ENCODE results near the gene WWOX.

WWOX gene

GRCh38 chr16:79062821-79063220, 963.4 kb downstream of the WWOX start:
- no peak for DNase-seq

- DNase-seq, result no peak
Observed at GRCh38 chr16:79064256-79064972, 965.0 kb downstream of the WWOX start.

GRCh38 chr16:79066561-79066960, 967.1 kb downstream of the WWOX start:
- no peak for DNase-seq

DNA sequence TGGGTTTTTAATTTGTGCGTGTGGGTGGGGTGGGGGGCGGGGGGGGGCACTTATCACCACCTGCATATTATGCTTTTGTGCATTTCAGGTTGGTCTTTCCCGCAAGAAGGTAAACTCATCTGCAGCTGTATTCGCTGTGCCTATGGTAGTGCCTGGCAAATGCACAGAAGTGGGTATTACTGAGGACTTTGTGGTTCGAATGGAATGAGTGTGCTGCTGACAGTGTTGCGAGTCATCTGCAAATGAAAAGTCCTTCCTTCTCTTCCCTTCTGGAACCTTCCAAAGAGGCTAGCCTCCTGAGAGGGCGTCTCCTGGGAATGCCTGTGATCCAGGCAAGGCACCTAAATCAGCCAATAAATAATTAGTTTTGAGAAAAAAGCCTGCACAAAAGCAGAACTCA, 968.1 kb downstream of the WWOX start:
- DNase-seq, result peak; percentile 30

GRCh38 chr16:79069121-79069520, 969.7 kb downstream of the WWOX start:
- DNase-seq, result no peak

- no peak for DNase-seq
Observed at GRCh38 chr16:79069633-79070032, 970.2 kb downstream of the WWOX start.

DNA sequence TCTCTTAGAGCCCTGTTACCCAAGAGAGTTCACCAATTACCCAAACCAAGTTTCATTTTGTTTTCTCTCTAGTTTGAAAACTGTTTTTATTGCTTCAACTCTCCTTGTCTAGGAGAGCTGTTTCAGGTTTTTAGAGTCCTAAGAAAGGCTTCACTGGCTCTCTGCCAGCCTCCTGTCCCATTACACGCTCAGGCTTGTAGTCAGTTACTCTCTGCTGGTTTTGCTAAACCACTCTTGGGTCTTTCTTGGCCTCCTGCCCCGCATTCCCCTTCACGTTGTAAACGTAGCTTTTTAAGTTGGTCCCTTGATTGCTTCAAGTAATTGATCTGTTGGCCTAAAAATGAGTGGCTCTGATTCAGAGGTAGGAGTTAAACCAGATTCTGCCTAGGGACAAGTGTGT, 972.0 kb downstream of the WWOX start:
- DNase-seq, result no peak

GRCh38 chr16:79072517-79072916, 973.1 kb downstream of the WWOX start:
- no peak for DNase-seq

- DNase-seq, result no peak
Observed at GRCh38 chr16:79073566-79073965, 974.1 kb downstream of the WWOX start.

DNA sequence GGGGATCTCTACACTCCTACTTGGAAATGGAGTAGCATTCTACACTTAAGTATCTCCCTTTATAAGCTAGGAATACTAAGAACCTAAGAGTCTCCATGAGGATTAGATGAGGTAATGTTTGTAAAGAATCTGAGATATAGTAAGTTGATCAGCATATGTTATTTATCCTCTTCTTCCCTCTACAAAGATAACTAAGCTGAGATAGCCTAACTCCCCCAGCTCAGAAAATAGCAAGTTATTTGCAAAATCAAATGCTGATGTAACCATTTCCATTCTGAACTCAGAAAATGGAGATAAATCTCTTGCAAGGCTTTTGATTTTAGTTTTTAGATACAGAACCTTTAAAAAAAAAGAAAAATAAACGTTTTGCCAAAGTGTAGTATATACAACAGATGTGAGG, 975.1 kb downstream of the WWOX start:
- no peak for DNase-seq

- no peak for DNase-seq
Observed at GRCh38 chr16:79074951-79075350, 975.5 kb downstream of the WWOX start.

DNA sequence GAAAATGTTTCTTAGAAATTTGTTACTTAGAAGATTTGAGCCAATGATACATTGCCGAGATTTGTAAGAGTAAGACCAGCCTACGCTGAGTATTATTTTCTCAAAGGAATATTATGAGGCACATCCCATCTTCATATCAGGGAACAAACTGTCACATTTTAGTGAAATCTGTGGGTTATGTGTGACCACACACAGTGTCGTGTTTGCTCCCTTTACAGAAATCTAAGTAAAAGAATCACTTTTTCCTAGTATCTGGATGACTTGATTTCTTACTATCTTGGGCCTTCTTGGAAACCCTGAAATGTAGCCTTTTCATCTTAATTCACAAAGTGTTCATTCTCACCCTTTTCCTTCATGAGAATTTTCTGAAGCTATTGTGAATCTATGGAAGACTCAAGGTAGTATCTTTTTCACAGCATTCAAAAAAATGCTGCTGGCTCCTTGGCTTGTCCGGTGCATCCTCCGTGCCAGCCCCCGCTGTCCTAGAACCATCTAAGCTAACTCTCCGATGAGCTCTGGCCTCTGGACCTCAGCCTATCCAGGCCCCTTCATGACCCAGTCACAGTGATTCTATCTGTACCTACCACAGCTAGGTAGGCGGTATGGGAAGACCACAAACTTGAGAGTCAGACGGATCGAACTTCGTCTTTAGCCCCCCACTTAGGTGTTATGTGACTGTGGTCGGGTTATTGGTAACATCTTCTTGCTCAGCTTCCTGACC, 976.8 kb downstream of the WWOX start:
- peak; percentile 65 for DNase-seq

DNA sequence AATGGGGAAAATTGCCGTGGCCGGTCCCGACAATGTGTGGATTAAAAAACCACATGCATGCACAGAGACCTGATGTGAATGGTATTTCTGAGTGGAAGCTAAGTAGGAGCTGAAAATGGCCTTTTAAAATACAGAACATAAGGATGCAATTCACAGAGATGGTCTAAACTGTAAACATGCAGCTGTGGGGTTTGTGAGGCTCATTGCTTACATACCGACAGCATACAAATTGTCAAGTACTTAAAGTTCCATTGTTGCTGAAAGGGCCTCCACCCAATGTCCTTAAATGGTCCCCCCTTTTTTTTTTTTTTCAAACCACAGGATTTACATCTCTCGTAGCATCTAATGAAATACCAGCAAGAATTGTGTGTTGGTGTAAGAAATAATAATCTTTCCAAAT, 977.9 kb downstream of the WWOX start:
- no peak for DNase-seq

- DNase-seq, result no peak
Observed at GRCh38 chr16:79079656-79080420, 980.4 kb downstream of the WWOX start.

GRCh38 chr16:79081297-79082066, 982.0 kb downstream of the WWOX start:
- peak; percentile 43 for DNase-seq

GRCh38 chr16:79082970-79083369, 983.5 kb downstream of the WWOX start:
- peak; percentile 36 for DNase-seq

GRCh38 chr16:79083508-79084299, 984.2 kb downstream of the WWOX start:
- DNase-seq, result no peak

DNA sequence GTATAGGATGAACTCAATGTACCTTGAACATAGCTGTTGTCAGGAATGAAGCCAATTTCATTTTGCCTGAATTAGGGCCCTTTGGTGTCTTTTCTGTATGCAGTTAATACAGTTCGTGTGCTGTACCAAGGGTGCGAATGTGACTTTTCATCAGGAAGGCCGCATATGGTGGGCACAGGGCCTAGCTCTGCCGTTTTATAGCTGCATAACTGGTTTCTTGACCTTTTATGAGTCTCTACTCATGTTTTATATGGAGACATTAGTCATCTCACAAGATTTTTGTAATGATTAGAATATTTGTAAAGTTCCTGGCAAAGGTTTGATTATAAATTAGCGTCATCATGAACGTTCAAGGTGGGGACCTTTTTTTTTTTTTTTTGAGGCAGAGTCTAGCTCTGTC, 989.5 kb downstream of the WWOX start:
- DNase-seq, result no peak

- DNase-seq, result peak; percentile 82
Observed at GRCh38 chr16:79089735-79090284, 990.4 kb downstream of the WWOX start.

DNA sequence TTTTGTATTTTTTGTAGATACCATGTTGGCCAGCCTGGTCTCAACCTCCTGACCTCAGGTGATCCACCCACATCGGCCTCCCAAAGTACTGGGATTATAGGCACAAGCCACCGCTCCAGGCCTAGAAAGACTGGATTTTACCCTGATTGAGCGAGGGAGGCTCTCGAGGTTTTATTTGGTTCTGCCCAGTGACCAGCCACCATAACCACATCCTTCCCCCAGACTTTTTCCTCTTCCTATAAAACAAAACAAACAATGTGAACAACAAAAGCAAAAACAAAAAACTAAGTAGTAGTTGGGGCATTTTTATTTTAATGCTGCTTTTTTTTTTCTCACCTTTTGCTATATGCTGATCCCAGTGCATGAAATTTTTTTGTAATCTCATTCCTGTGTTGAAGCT, 991.5 kb downstream of the WWOX start:
- DNase-seq, result no peak

- DNase-seq, result no peak
Observed at GRCh38 chr16:79092846-79093245, 993.4 kb downstream of the WWOX start.

DNA sequence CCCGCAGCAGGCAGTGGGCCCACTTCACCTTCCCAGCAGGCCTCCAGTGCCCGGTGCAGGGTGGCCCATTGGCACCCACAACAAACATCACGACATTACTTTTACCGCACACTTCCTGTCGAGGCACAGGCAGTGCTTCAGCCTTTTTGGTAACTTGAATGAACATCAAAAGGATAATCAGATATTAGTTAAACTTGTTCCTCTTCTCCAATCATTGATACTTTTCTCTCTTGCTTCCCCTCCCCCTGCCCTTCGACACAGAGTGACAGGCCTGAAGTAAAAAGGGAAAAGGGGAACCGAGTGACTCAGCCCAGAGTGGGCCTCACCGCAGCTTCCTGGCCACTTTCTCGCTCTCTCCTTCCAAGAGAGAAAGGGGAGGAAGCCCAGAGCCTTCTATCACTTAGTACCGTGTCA, 994.1 kb downstream of the WWOX start:
- DNase-seq, result peak; percentile 70
